HG03354 (cell line): ENCODE results near the gene MLKL.
"Not testable (repeated sequence)": the region's sequence is repeated elsewhere in the genome, so short reads cannot be mapped to it uniquely, and the experiment has no call there.

Experiments used
- ATAC-seq: cut with Tn5 transposase; IDR thresholded peaks from one replicate; pipeline ENCODE4 v1.9.1; 2021; ENCODE audit warnings: mild to moderate bottlenecking; ENCODE audit not compliant: unreplicated experiment, poor library complexity, severe bottlenecking

Gene MLKL

DNA sequence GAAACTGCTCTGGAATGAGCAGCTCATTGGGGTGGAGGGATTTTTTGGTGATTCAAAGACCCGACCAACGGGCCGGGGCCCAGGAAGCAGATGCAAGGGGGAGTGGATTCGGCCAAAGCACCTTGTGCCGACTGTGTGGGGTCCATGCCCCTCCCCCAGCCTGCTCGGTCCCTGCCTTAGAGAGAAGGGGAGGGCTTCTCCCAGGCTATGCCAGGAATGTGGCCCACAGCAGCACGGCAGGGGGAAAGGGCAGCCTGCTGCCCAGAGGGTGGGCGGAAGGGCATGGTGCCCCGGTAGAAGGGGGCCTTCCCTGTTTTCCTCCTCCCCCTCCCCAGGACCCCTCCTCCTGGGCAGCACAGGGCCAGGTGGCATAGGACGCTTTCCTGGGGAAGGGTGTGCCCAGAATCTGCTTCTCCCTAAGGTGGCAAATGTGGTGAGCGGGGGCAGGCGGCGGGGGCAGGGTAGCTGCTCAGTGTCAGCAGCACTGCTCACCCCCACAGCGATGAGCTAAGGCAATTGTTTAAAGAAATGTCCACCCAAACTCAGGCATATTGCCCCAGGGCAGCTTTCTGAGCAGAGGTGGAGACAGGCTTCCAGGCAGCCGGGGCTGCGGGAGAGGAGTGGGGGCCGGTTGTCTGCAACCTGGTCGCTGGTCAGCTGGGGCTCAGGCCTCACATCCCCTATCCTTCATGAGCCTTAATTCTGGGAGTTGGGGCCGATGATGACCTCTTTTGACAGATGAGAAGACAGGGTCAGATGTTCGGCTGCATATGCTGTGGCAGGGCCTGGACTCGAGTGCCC lies 33.9 kb upstream of the MLKL start:
- no peak for ATAC-seq

DNA sequence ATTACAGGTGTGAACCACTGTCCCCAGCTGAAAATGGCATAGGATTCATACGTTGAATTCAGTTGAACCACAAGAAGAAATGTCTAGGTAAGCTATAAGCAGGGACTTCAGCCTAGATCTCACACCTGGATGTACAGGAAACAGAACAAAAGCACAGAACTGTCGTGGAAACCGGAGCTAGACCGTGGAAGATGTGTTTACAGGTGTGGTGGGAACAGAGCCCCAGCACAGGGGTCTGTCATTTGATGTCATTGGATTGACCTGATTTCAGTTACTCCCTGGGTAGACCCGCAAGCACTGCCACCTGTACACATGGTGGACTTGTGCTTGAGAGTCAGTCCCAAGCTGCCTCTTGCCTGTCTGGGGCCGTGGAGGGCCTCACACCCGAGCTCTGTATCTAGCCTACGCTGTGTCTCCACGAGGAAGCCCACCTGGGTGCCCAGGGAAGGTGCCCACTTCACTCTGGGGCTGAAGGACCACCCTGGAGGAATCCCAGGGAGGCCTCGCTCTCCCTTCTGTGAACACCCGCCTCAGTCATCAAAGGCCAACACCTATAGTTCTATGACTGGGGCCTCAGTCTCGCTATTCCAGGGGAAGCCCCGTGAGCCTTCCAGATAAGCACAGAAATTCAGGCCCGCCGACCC lies 32.2 kb upstream of the MLKL start:
- no peak for ATAC-seq

DNA sequence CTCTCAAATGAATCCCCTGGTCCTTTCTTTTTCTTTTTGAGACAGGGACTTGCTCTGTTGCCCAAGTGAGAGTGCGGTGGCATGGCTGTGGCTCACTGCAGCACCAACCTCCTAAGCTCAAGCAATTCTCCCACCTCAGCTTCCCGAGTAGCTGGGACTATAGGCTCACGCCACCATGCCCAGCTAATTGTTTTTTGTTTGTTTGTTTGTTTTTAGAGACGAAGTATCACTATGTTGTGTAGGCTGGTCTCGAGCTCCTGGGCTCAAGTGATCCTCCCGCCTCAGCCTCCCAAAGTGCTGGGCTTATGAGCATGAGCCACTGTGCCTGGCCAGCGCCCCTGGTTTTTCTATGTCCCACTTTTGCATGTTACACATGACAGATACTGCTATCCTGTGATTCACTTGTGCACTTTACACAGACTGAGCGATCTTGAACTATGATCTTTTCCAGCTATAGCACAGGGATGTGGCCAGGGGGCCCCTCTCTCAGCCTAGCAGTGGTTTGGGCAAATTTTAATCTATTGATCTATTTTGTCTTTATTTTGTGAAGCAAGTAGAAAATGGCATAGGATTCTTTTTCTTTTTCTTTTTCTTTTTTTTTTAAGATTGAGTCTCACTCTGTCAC lies 31.3 kb upstream of the MLKL start:
- ATAC-seq, result no peak

DNA sequence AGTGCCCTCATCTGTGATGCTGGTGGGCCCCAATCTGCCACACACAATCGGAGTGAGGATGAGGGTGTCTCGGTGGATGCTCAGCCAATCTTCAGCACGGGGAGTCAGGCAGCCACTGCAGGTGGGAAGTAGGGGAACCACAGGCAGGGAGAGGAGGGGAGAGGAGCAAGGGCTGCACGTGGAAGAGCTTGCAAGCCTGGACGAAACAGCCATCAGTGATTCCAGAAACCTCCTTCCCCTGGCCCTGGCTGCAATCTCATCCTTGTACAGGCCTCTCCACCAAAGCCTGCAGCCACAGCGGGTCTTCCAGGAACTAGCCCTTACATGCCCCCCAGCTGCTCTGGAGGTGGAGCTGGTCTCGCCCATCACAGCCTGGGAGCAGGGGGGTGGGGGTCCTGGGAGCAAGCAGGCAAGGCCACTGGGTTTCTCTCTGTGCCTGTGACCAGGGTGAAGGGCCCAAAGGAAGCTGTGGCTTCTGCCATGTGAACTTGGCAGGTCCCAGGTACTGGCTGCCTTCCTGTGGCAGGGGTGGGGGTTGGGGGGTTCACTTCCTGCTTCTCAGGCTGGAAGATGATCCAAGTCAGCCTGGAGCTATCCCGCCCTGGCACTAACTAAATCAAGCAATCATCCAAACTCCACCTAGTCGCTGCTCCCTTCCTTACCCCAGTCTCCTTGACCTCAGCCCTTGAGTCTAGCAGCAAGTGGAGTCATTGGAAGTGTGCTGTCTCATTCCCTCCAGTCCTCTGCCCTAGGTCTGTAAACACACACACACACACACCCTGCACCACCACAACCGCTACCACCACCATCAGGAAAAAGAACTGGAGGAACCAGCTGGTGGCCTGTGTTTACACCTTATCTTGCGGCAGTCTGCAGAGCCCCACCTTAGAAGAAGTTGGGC lies 29.4 kb upstream of the MLKL start:
- no peak for ATAC-seq

DNA sequence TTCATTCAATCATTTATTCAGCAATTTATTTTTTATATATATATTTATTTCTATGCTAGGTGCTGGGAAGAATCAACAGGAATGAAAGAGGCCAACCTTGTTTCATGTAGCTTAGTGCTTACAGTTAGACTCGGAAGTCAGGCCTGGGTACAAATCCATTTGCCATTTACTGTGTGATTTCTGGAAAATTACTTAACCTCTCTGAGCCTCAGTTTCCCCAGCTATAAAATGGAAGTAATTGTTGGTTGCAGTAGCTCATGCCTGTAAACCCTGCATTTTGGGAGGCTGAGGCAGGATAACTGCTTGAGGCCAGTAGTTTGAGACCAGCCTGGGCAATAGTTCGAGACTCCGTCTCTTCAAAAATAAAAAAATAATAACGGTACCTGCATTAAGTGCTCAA lies 27.2 kb upstream of the MLKL start:
- no peak for ATAC-seq

DNA sequence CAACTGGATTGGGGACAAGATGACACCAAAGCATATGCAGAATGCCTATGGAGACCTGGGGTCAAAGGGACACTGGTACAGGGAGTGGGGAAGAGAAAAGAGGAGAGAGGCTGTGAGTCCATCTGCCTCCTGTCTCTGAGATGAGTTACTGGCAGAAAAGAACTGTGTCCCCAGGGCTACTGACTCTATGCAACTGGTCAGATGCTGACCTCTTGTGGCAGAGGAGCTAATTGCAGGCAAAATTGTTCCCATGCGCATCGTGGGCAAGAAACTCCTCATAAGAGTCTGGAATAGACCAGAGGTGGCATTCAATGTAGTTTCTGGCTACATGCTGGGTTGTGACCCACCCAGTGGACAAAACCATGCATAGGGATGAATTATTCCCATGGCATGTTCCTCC lies 26.1 kb upstream of the MLKL start:
- no peak for ATAC-seq

DNA sequence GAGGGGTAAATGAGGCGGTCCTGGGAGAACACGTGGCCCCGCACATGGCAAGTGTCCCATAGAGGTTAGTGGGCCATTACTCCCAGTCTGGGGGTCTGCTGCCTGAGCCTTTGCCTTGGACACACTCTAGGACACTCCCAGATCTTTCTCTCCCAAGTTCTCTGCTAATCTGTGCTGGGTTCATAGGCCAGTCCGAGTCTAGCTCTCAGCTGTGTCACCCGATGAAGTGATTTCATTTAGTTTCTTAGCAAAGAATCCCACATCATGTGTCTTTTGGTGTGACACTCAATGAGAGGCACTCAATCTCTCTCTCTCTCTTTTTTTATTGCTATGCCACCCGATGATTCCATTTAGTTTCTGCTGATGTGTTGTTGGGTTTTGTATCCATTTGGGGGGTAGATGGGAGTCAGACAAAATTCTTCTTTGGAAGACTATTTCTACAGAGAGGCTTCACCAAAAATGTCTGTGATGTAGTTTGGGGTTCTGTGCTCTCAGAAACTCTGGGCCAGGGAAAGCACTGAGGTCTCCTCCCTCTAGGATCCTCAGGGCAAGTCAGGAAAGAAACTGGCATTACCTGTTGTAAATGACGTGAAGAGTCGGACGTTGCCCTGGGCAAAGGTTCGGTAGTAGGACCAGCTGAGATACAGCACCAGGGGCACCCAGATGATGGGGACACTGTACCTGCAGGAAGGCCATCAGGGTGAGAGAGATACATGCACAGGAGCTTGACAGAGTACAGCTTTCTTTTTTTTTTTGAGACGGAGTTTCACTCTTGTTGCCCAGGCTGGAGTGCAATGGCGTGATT lies 25.2 kb upstream of the MLKL start:
- ATAC-seq, result no peak

DNA sequence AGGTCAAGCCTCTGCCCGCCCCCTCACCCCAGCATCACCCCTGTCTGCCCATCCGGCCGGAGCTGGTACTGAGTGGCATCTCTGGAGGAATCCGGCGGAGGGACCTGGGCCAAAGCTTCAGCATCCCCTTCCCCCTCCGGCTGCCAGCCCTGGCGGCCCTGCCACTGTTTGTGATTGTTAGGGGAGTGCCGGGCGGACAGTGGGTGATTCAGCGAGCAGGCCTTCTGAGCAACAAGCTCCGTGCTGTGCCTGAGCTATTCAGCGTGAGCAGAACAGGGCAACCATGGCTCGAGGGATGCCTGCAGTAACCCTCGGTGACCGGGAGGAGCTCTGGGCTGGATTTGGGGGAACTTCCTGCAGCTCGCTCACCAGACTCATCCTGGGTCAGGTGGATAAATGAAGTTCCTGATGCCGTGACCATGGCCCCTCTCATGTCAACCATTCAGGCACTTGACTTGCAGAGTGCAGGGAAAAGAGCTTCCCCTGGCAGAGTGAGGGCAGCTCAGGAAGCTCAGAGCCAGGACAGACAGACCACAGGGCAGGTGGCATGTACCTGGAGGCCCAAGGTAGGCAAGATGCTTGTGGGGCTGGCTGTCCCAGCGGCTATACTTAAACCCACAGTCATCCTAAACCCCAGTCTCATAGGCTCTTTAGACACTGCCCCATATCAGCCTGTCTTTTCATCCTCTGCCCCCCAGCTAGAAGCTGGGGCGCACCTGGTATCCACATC lies 24.3 kb upstream of the MLKL start:
- no peak for ATAC-seq

DNA sequence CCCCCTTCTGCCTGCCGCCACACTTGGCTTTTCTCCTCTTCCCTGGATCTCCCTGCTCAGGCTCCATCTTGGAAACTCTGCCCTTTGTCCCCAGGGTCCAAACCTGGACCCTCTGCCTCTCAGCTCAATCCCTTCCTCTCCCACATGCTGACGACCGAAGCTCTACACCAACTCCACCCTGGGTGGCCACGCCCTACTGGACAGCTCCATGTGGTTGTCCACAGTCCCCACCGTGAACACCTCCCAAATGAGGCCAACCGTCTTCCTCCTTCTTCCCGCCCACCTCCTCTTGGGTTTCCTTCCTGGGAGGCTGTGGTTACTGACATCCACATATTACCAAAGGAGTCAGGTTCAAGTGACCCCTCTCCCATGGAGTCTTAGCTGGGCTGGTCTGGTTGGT lies 22.6 kb upstream of the MLKL start:
- no peak for ATAC-seq

DNA sequence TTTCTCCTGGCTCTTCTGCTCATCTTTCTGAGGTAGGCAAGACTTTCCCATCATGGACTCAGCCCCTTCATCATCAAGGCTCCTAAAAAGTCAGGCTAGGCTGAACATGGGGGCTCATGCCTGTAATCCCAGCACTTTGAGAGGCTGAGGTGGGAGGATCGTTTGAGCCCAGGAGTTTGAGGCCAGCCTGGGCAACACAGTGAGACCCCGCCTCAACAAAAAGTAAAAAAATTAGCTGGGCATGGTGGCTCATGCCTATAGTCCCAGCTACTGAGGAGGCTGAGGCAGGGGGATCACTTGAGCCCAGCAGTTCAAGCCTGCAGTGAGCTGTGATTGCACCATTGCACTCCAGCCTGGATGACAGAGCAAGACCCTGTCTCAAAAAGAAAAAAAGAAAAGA lies 21.5 kb upstream of the MLKL start:
- not testable (repeated sequence) for ATAC-seq

DNA sequence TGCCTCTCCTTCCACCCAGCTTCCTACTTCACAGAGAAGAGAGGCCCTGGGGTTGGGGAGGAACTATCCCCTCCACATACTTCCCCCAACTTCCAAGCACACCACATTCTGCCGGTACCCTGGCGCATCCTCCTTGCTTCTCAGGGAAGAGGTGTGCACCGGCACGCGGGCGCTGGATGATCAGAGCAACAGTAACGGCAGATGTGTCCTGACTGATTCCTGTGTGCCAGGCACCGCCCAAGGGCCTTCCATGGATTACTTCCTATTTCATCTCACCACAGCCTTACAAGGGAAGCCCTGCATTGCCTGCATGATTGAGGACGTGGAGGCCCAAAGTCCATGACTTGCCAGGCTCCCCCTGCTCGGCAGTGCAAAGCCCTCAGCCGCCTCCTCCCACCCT lies 21.1 kb upstream of the MLKL start:
- no peak for ATAC-seq

DNA sequence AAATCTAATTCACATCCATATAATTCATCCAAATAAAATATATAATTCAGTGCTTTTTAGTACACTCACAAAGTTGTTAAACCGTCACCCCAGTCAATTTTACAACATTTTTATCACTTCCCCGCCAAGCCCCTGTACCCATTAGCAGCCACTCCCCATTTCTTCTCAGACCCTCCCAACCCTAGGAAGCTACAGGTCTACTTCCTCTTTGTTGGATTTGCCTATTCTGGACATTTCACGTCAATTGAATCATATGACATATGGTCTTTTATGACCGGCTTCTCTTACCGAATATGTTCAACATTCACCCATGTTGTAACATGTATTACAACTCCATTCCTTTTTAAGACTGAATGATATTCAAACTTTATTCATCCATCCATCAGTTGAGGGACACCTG lies 19.9 kb upstream of the MLKL start:
- ATAC-seq, result no peak

DNA sequence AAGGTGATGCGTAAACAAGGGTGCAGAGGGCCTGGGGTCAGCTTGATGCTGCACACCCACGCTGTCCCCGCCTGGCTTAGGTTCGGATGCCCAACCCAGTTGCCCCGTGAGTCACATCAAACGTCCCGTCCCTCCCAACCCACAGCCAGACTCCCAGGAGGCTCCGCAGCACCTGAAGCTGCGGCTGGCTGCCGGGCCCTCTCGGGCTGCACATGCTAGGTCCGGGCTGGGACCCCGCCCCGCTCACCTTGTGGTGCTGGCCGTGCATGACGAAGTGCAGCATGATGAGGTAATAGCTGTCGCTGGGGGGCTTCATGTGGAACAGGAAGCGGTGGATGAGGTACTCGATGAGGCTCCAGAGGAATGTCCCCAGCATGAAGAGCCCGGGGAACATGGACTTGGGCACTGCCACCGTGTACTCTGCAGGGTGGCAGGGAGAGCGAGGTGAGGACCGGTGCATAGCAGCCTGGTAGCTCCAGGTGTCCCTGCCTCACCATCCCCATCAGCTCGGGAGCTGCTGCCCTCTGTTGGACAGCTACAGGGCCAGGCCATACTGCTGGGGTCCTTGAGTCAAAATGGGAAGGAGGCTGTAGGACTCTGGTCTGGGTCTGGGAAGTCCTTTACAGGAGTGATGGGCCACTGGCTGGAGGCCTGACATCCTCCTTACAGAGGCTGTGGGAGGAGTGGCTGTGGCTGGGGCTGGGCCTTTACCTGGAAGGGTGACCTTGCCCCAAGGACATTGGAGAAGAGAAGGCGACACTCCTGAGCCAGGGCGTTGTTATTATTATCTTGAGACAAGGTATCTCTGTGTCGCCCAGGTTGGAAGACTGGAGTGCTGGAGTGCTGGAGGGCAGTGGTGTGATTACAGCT lies 18.3 kb upstream of the MLKL start:
- ATAC-seq, result no peak

DNA sequence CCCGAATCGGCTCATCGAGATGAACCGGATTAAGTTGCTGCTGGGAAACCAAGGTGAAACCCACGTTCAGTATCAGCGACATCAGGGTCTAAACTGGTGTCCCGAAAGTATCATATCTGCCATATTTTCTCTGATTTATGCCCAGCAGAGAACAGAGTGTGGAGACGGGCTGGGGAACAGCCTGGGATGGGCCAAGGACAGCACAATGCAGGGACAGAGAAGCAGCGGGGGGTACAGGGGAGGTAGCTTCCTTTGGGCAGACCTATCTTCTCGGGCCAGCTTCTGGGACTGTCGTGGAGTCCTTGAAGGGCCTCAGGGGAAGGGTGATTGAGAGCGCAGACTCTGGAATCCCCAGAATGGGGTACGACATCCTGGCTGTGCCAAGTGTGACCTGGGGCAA lies 17.5 kb upstream of the MLKL start:
- no peak for ATAC-seq

DNA sequence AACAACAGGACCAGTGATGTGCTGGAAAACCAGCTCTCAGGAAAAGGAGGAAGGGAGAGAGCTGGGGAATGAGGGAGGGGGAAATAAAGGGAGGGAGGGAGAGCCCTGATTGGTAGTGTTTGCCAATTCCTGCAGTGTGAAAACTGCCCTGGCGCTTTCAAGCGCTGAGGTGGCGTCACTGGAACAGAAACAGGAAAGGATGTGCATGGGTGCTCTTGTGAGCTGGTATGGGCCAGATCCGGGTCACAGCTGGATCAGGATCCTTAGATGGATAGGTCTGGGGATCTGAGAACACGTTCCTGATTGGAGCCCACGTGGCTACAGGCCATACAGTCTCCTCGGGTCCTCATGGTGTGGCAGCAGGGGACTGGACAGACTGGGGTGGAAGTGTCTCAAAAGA lies 16.7 kb upstream of the MLKL start:
- ATAC-seq, result no peak

DNA sequence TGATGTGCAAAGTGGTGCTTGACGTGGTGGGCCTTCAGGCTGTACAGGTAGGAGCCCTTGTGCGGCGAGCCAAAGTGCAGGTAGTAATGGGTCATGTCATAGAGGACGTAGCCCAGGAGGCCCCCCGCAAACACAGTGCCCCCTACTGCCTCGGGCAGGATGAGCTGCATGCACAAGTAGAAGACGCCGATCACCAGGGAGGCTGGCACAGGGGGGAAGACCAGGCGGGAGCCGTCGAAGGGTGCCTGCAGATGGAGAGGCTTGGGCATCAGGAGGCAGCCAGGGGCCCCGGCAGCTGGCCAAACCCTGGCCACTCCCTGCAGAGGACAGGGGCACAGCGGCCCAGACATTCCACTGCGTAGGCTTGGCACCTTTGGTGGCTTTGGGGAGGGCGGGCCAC lies 15.7 kb upstream of the MLKL start:
- no peak for ATAC-seq

DNA sequence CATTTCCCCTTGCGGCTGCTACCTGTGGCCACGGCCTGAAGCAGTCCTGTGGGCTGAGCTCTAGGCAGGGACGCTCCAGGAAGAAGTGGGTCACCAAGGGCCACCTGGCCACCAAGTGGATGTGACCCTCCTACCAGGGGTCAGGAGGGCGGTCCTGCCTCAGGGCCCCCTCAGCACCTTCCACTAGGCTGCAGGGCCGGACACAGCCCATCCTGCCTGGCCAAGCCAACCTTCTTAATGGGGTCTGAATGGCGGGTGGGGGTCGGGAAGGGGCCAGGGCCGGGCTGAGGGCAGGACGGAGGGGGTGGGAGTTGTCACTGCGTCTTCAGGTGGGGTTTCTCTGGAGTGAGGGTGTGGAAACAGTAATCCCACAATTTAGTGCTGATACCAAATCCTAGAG lies 13.2 kb upstream of the MLKL start:
- ATAC-seq, result no peak

DNA sequence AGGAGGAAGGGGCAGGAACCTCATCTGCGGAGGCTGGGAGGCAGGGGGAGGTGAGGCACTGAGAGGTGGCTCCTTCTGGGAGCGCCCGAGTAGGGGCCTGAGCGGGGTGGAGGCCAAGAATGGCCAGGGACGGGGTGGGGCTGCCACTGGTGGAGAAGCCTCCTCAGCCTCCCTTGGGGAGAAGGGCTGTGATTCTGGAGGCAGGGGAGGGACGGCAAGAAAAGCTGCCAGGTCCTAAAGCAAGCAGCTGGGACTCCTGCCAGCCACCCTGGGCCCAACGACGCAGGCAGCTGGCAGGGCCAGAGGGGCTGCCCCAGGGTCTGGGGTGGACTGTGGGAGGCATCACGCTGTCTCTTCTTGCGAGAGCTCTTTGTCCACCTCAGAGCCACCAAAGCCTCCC lies 12.7 kb upstream of the MLKL start:
- ATAC-seq, result no peak
